Ovary (tissue), 9 donors: ENCODE data around the gene ZFP91. TPM values are rescaled to one million over a fixed set of nuclear protein-coding genes. Genes with fewer than 3 reads are reported as not detected.

Experiments
- DNase-seq, 5 donors: peaks; one replicate each; pipeline ENCODE4 v3.0.0-alpha.2; 2019 to 2020
- H3K27ac ChIP-seq, 2 donors: fragments of 200-600 bp; one replicate each; pipeline versions ENCODE4 v1.5.1 to v1.8.0; 2019 to 2022
- H3K27me3 ChIP-seq: fragments of 200-600 bp; one replicate; pipeline ENCODE4 v1.8.0; 2022
- H3K36me3 ChIP-seq: fragments of 200-600 bp; sonication (generic); one replicate; pipeline ENCODE4 v1.5.1; 2019
- H3K4me1 ChIP-seq: one replicate; pipeline ENCODE4 v1.8.1; 2013; ENCODE audit warnings: mild to moderate bottlenecking, moderate library complexity; ENCODE audit not compliant: insufficient read depth
- H3K4me3 ChIP-seq: fragments of 200-600 bp; sonication (generic); one replicate; pipeline ENCODE4 v1.5.1; 2017
- H3K9me3 ChIP-seq, 2 donors: fragments of 200-600 bp in 1 of 2; sonication (generic) in 1 of 2; one replicate each; pipeline versions ENCODE4 v1.5.1 to v1.8.1; 2013 to 2019; ENCODE audit warnings: mild to moderate bottlenecking in 1 of 2, moderate library complexity in 1 of 2
- CTCF ChIP-seq, 3 donors: fragments of 450-650 bp in 2 of 3; fragments of 200-600 bp in 1 of 3; IDR thresholded peaks; one replicate each; pipeline versions ENCODE4 v1.5.1 to v1.8.0; 2016 to 2022; ENCODE audit warnings: antibody characterized with exemption in 3 of 3, mild to moderate bottlenecking in 1 of 3
- EP300 ChIP-seq: sonication (generic); formaldehyde crosslinking; IDR thresholded peaks from one replicate; pipeline ENCODE4 v1.6.1; 2017; ENCODE audit warnings: antibody characterized with exemption
- POLR2A ChIP-seq: fragments of 450-650 bp; IDR thresholded peaks from one replicate; pipeline ENCODE4 v1.6.1; 2017; ENCODE audit warnings: antibody characterized with exemption, mild to moderate bottlenecking, moderate library complexity
- WGBS, 3 donors: extraction: QIAGEN DNeasy Blood & Tissue Kit in 1 of 3; methylation state at CpG; one replicate each; pipeline versions ENCODE4 v1.1.5 to v1.1.7; 2013 to 2017; 5-methylcytosine and 5-hydroxymethylcytosine counted together
- intact Hi-C, 4 donors: fragments of 100-400 bp; cut with DNase I; formaldehyde crosslinking; loops; one replicate each; pipeline versions ENCODE4 v1.11.0 to v1.15.1; 2022 to 2023
- polyA plus RNA-seq, 2 donors: library from polyadenylated mRNA; stranded (reverse); fragments of 200-250 nt in 1 of 2; fragments of 350-450 nt in 1 of 2; fragmentation: Illumina TruSeq in 1 of 2; extraction: RNeasy Lipid Tissue Mini Kit (QIAGEN cat#74804) in 1 of 2; gene quantifications; one replicate each; pipeline ENCODE4 v1.2.3, GENCODE V29; 2013 to 2014
- total RNA-seq, 7 donors: library from RNA; depleted of rRNA in 2 of 7; stranded (reverse); fragments of >200 nt in 2 of 7; fragmentation: NEBNext Ultra II Directional in 3 of 7; extraction: Animal tissue kit (Norgen Biotek cat#: 25700) in 3 of 7; gene quantifications; one replicate each; pipeline versions ENCODE4 v1.1.0 to v1.2.4, GENCODE V29; 2016 to 2023
- donor health status: DM: no; HTN: no; CAD: no; lungs with moderate emphysema.
- donor health status: DM: no; HTN: no; CAD: no.
- donor health status: Bipolar disorder and iron deficiency.
- donor health status: DM: yes; HTN: yes; CAD: no.
- donor health status: DM: no; HTN: no; CAD: no.
- donor health status: DM: yes; HTN: yes; CAD: no.

ZFP91 gene
- total and polyA plus RNA-seq, 9 donors, result 19.7 to 55.6 (median 39.5) TPM

- intact Hi-C loops, result no loop called here
- Histone ChIP-seq H3K27me3 (no peaks in the 10 kb centered on the region), H3K36me3 (no peaks in the 10 kb centered on the region), H3K9me3 (no peaks in the 10 kb centered on the region), H3K27ac (no peak overlapping the region), H3K4me1 (no peaks in the 10 kb centered on the region), H3K4me3 (no peak overlapping the region)
- 93 to 97% (median 96%) methylated on average over 7 of the region's 7 CpGs for WGBS, 3 donors
- TF ChIP-seq CTCF (IDR thresholded peaks at IDR 0.05), result no peak
- TF ChIP-seq EP300, result no peak
- no peak for TF ChIP-seq POLR2A
- no peak for DNase-seq
These were observed 29.2 kb upstream of the ZFP91 start for GRCh38 chr11:58549644-58550043.

GRCh38 chr11:58560842-58561241, 18.0 kb upstream of the ZFP91 start:
- H3K4me3 ChIP-seq, result no peak overlapping the region
- H3K9me3 ChIP-seq, result no peaks in the 10 kb centered on the region
- H3K36me3 ChIP-seq, result no peaks in the 10 kb centered on the region
- no peak for TF ChIP-seq POLR2A
- no peak for TF ChIP-seq EP300
- no peak for TF ChIP-seq CTCF (IDR thresholded peaks at IDR 0.05)
- intact Hi-C loops, result no loop called here
- DNase-seq, result no peak
- no peak overlapping the region for H3K27ac ChIP-seq
- no peaks in the 10 kb centered on the region for H3K27me3 ChIP-seq
- H3K4me1 ChIP-seq, result no peaks in the 10 kb centered on the region
- WGBS, 3 donors, result 41 to 76% (median 64%) methylated on average over 2 of the region's 2 CpGs

GRCh38 chr11:58561394-58562098, 17.3 kb upstream of the ZFP91 start:
- Histone ChIP-seq H3K9me3 (no peaks in the 10 kb centered on the region), H3K4me3 (no peak overlapping the region), H3K27ac (no peak overlapping the region), H3K27me3 (no peaks in the 10 kb centered on the region), H3K4me1 (no peaks in the 10 kb centered on the region), H3K36me3 (no peaks in the 10 kb centered on the region)
- TF ChIP-seq POLR2A, result no peak
- TF ChIP-seq CTCF (IDR thresholded peaks at IDR 0.05), result no peak
- no peak for TF ChIP-seq EP300
- intact Hi-C loops, result no loop called here
- no peak for DNase-seq
- 67 to 73% (median 70%) methylated on average over 2 of the region's 2 CpGs for WGBS, 3 donors

- intact Hi-C loops, result no loop called here
- H3K4me3 ChIP-seq, result no peak overlapping the region
- no peaks in the 10 kb centered on the region for H3K4me1 ChIP-seq
- H3K27me3 ChIP-seq, result no peaks in the 10 kb centered on the region
- TF ChIP-seq POLR2A (no peak), CTCF (IDR thresholded peaks at IDR 0.05) (no peak), EP300 (no peak)
- DNase-seq, result no peak
- H3K9me3 ChIP-seq, result no peaks in the 10 kb centered on the region
- H3K36me3 ChIP-seq, result no peaks in the 10 kb centered on the region
- no peak overlapping the region for H3K27ac ChIP-seq
These were observed 16.5 kb upstream of the ZFP91 start for GRCh38 chr11:58562375-58562800.
